GM12878 (cell line): ENCODE results near the gene AKAP13. TPM values are rescaled to one million over a fixed set of nuclear protein-coding genes. Genes with fewer than 3 reads are reported as not detected.

Experiments
- CEBPZ ChIP-seq: fragments of 150-350 bp; IDR thresholded peaks from 2 replicates; pipeline ENCODE4 v1.6.1; 2016; ENCODE audit warnings: low read depth, low read length
- CHD2 ChIP-seq: IDR thresholded peaks from 2 replicates; pipeline ENCODE4 v1.6.1; 2011; ENCODE audit warnings: low read depth, low read length, improper control_type of control experiment, borderline replicate concordance
- EGR1 ChIP-seq, 2 experiments: IDR thresholded peaks; 1 replicate in 1 of 2; 2 replicates in 1 of 2; pipeline ENCODE4 v1.6.1; 2011 to 2012; ENCODE audit warnings: low read depth in 2 of 2, low read length in 2 of 2, borderline replicate concordance in 1 of 2, mild to moderate bottlenecking in 1 of 2, moderate library complexity in 1 of 2
- HDGF ChIP-seq: fragments of 450-650 bp; IDR thresholded peaks from 2 replicates; pipeline ENCODE4 v1.6.1; 2016; ENCODE audit warnings: antibody characterized with exemption
- IKZF1 ChIP-seq: fragments of 450-650 bp; conservative IDR thresholded peaks from 2 replicates; pipeline ENCODE4 v1.6.1; 2017; ENCODE audit warnings: antibody characterized with exemption, mild to moderate bottlenecking
- IKZF2 ChIP-seq, 2 experiments: fragments of 450-650 bp; IDR thresholded peaks; 2 replicates each; pipeline ENCODE4 v1.6.1; 2017; ENCODE audit warnings: mild to moderate bottlenecking in 2 of 2, moderate library complexity in 2 of 2
- JUNB ChIP-seq: IDR thresholded peaks from 2 replicates; pipeline ENCODE4 v1.6.1; 2016; ENCODE audit warnings: antibody characterized with exemption, mild to moderate bottlenecking
- MLLT1 ChIP-seq: fragments of 450-650 bp; IDR thresholded peaks from 2 replicates; pipeline ENCODE4 v1.6.1; 2016; ENCODE audit warnings: mild to moderate bottlenecking
- NFIC ChIP-seq: IDR thresholded peaks from 2 replicates; pipeline ENCODE4 v1.6.1; 2012; ENCODE audit warnings: low read depth, mild to moderate bottlenecking, inconsistent platforms, low read length, moderate library complexity
- NFXL1 ChIP-seq: fragments of 450-650 bp; IDR thresholded peaks from 2 replicates; pipeline ENCODE4 v1.6.1; 2017; ENCODE audit warnings: antibody characterized with exemption, mild to moderate bottlenecking, borderline replicate concordance
- PKNOX1 ChIP-seq: fragments of 450-650 bp; IDR thresholded peaks from 2 replicates; pipeline ENCODE4 v1.6.1; 2016; ENCODE audit warnings: mild to moderate bottlenecking
- POLR2AphosphoS5 ChIP-seq: IDR thresholded peaks from 2 replicates; pipeline ENCODE4 v1.6.1; 2011; ENCODE audit warnings: mild to moderate bottlenecking, low read length, inconsistent platforms
- RFX5 ChIP-seq: IDR thresholded peaks from 2 replicates; pipeline ENCODE4 v1.6.1; 2011; ENCODE audit warnings: low read depth, low read length, improper control_type of control experiment
- RUNX3 ChIP-seq: IDR thresholded peaks from 2 replicates; pipeline ENCODE4 v1.6.1; 2012; ENCODE audit warnings: low read length, inconsistent platforms
- SPI1 ChIP-seq: IDR thresholded peaks from 2 replicates; pipeline ENCODE4 v1.6.1; 2011; ENCODE audit warnings: low read depth, mild to moderate bottlenecking, low read length, moderate library complexity, borderline replicate concordance; ENCODE audit not compliant: insufficient read depth
- TAF1 ChIP-seq: IDR thresholded peaks from 2 replicates; pipeline ENCODE4 v1.6.1; 2011; ENCODE audit warnings: mild to moderate bottlenecking, low read depth, low read length, borderline replicate concordance
- ZNF217 ChIP-seq: fragments of 450-650 bp; IDR thresholded peaks from 2 replicates; pipeline ENCODE4 v1.6.1; 2017; ENCODE audit warnings: antibody characterized with exemption, mild to moderate bottlenecking
- ZNF592 ChIP-seq: fragments of 450-650 bp; IDR thresholded peaks from 2 replicates; pipeline ENCODE4 v1.6.1; 2017; ENCODE audit warnings: mild to moderate bottlenecking, moderate library complexity
- polyA plus RNA-seq, 11 experiments: library from polyadenylated mRNA; depleted of rRNA in 4 of 11; unstranded in 6 of 11; stranded (reverse) in 5 of 11; fragments of >200 nt; fragmentation: Nextera tagmentation in 4 of 11; fragmentation: Illumina TruSeq in 1 of 11; extraction: Ambion mirVana in 4 of 11; extraction: Trizol in 1 of 11; gene quantifications; 1 replicate in 1 of 11; 2 replicates in 10 of 11; pipeline versions ENCODE4 v1.2.1 to v1.2.3, GENCODE V29; 2011 to 2016; ENCODE audit warnings: inconsistent platforms in 2 of 11, missing spikeins in 2 of 11, low read depth in 1 of 11
- total RNA-seq, 4 experiments: library from RNA; depleted of rRNA in 3 of 4; stranded (reverse); fragments of >200 nt in 3 of 4; fragmentation: Illumina TruSeq in 1 of 4; extraction: Trizol in 1 of 4; gene quantifications; 2 replicates each; pipeline versions ENCODE4 v1.2.1 to v1.2.3, GENCODE V29; 2013 to 2021

The AKAP13 gene
- total and polyA plus RNA-seq, 10 of the 15 experiments (the other 5 are each of a cell fraction or from before 2014, with no cell fraction given) = 14.4 to 74.9 (median 55.1) TPM

GRCh38 chr15:85702321-85703101 is 322.1 kb downstream of the AKAP13 start (continued):
- 0 out of 2 replicates have a peak, but pooled peaks have one; percentile 4 for TF ChIP-seq PKNOX1
- TF ChIP-seq NFXL1 = no peak
- 0 out of 2 replicates have a peak, but pooled peaks have one; percentile 22 for TF ChIP-seq NFIC
- TF ChIP-seq ZNF217 = no peak
- TF ChIP-seq HDGF = 0 out of 2 replicates have a peak, but pooled peaks have one; percentile 16
- peak; percentile 78 to 80 for TF ChIP-seq IKZF2 (IDR thresholded peaks at IDR 0.05)
- TF ChIP-seq CEBPZ = no peak
- peak; percentile 53; the same call in 1 of the 2 replicates for TF ChIP-seq JUNB
- no peak for TF ChIP-seq CHD2
- peak; percentile 77 for TF ChIP-seq IKZF1
- no peak for TF ChIP-seq TAF1
- TF ChIP-seq EGR1 (IDR thresholded peaks at IDR 0.05; ENCODE audit: borderline replicate concordance in 1 of 2, low read depth in 2 of 2, low read length in 2 of 2) = no peak
- TF ChIP-seq SPI1 = peak; percentile 40; the same call in 1 of the 2 replicates
- no peak for TF ChIP-seq RFX5
- peak; percentile 80 for TF ChIP-seq POLR2AphosphoS5
- peak; percentile 44; the same call in 1 of the 2 replicates for TF ChIP-seq ZNF592
- peak; percentile 65; the same call in 1 of the 2 replicates for TF ChIP-seq RUNX3
- peak; percentile 72 for TF ChIP-seq MLLT1
